GM12865 (cell line): ENCODE measurements around the gene PCGF1.

ENCODE experiments used
- DNase-seq: peaks from one replicate; pipeline ENCODE4 v3.0.0; 2010; ENCODE audit warnings: low read depth
- H3K4me3 ChIP-seq: 2 replicates; pipeline ENCODE4 v1.5.1; 2011; ENCODE audit warnings: mild to moderate bottlenecking, low read depth, low read length, control low read depth
- TF ChIP-seq, protein P1 (sequence below): IDR thresholded peaks from 2 replicates; pipeline ENCODE4 v1.5.1; 2011; ENCODE audit warnings: low read length, control low read depth, low read depth, inconsistent platforms; ENCODE audit not compliant: insufficient read depth; ENCODE audit errors: missing control alignments

The PCGF1 gene

DNA sequence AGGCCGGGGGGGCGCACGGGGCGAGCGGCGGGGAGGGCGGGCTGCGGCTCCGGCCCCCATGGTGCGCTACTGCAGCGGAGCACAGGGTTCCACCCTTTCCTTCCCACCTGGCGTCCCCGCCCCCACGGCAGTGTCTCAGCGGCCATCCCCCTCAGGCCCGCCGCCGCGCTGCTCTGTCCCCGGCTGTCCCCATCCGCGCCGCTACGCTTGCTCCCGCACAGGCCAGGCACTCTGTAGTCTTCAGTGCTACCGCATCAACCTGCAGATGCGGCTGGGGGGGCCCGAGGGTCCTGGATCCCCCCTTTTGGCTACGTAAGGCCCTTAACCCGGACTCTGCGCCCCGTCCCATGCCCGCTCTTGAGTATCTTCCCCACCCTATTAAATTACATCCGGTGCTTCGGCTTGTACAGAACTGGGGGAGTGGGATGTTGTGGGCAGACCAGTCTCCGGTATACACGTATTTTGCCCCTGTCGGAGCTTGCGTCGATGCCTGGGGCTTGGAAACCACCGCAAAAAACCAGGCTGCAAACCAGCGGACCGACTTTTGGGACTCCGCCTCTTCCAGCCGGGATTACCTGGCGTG lies 49.9 kb downstream of the PCGF1 start:
- peak overlapping the region; percentile 79 for H3K4me3 ChIP-seq
- TF ChIP-seq, protein P1, sequence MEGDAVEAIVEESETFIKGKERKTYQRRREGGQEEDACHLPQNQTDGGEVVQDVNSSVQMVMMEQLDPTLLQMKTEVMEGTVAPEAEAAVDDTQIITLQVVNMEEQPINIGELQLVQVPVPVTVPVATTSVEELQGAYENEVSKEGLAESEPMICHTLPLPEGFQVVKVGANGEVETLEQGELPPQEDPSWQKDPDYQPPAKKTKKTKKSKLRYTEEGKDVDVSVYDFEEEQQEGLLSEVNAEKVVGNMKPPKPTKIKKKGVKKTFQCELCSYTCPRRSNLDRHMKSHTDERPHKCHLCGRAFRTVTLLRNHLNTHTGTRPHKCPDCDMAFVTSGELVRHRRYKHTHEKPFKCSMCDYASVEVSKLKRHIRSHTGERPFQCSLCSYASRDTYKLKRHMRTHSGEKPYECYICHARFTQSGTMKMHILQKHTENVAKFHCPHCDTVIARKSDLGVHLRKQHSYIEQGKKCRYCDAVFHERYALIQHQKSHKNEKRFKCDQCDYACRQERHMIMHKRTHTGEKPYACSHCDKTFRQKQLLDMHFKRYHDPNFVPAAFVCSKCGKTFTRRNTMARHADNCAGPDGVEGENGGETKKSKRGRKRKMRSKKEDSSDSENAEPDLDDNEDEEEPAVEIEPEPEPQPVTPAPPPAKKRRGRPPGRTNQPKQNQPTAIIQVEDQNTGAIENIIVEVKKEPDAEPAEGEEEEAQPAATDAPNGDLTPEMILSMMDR = no peak
- DNase-seq = peak; percentile 90

DNA sequence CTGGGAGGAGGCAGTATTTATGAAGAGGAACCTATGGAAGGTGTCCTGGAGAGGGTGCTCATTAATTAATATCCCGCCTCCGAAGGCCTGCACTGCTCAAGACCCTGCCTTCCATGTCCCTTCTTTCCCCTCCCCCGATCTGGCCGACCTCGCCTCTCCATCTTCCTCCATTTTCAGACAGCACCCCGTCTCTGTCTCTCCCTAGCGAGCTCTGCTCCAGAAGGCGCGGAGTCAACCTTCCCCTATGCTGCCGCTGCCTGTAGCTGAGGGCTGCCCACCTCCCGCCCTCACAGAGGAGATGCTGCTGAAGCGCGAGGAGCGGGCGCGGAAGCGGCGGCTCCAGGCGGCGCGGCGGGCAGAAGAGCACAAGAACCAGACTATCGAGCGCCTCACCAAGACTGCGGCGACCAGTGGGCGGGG lies 50.4 kb downstream of the PCGF1 start:
- TF ChIP-seq, protein P1 = no peak
- H3K4me3 ChIP-seq = peak overlapping the region; percentile 79
- DNase-seq = no peak
